RWPE1 (cell line): Measurements from ENCODE around the gene AHSG.

ENCODE experiments used
- CTCF ChIA-PET: fragments of 350-600 bp; sonication (Branson Sonifier 250); formaldehyde crosslinking; extraction: SDS; loops from one replicate; lab custom pipeline; 2021; lab: Yijun Ruan, JAX
- POLR2A ChIA-PET: fragments of 400-600 bp; formaldehyde crosslinking; extraction: SDS; loops from one replicate; lab custom pipeline; 2020; ENCODE audit warnings: antibody characterized with exemption; ENCODE audit not compliant: low non-redundant PET; lab: Yijun Ruan, JAX
- DNase-seq: peaks from one replicate; pipeline ENCODE4 v3.0.0; 2012; ENCODE audit warnings: low spot score
- H3K27ac ChIP-seq: fragments of 450-650 bp; 2 replicates; pipeline ENCODE4 v1.5.1; 2017
- TF ChIP-seq, protein P1 (sequence below): fragments of 450-650 bp; conservative IDR thresholded peaks from 2 replicates; pipeline ENCODE4 v1.5.1; 2017; ENCODE audit warnings: low read depth, mild to moderate bottlenecking

Gene AHSG

DNA sequence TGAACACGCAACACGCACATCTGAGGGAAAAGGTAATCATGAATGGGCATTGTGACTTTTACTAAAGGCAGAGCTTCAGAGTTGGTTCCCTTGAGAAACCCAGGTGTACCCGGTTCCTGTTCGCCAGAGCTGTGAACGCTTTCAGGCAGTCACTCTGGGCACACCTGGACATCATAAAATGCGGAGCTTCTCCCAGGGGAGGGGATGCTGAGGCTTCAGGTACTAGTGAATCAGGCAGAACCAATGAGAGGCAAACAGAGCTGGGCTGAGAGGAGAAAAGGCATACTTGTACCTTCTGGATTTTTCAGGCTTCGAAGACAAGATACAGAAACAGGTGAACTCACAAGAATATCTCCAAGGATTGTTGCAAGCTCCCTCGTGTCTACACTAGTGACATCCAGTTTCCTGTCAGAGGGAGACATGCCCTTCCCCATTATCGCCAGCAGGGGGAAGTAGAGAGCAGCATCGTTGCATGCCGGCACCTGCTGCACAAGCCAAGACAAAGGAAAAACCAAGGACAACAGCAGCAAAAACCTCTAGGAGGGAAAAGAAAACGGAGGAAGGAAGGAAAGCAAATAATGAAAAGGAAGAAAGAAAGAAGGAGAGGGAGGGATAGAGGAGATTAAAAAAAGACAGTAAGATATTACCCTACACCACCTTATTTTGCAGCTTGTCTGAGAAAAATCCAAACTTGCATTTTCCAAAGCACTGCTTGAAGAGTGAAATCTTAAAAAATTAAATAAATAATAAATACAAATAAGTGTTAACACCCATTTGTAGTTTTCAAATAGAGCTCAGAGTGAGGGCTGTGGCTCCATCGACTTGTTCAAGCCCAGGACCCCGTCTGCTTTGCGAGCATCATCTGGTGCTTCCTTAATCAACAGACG lies 2.0 kb downstream of the AHSG start:
- peak; percentile 79 for DNase-seq
- TF ChIP-seq, protein P1, sequence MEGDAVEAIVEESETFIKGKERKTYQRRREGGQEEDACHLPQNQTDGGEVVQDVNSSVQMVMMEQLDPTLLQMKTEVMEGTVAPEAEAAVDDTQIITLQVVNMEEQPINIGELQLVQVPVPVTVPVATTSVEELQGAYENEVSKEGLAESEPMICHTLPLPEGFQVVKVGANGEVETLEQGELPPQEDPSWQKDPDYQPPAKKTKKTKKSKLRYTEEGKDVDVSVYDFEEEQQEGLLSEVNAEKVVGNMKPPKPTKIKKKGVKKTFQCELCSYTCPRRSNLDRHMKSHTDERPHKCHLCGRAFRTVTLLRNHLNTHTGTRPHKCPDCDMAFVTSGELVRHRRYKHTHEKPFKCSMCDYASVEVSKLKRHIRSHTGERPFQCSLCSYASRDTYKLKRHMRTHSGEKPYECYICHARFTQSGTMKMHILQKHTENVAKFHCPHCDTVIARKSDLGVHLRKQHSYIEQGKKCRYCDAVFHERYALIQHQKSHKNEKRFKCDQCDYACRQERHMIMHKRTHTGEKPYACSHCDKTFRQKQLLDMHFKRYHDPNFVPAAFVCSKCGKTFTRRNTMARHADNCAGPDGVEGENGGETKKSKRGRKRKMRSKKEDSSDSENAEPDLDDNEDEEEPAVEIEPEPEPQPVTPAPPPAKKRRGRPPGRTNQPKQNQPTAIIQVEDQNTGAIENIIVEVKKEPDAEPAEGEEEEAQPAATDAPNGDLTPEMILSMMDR, result peak; percentile 96
- POLR2A ChIA-PET, result interaction anchor here (0.9 kb wide), 2 partner anchors 10 to 178 kb away, joined by 3 read pairs; no protein-coding TSS in a partner anchor
- H3K27ac ChIP-seq, result no peak overlapping the region
- CTCF ChIA-PET, result interaction anchor here (0.5 to 1.8 kb wide), 30 partner anchors 8 to 774 kb away, joined by 3 to 15 read pairs (median 4); partner anchors contain the start of gene DNAJB11

DNA sequence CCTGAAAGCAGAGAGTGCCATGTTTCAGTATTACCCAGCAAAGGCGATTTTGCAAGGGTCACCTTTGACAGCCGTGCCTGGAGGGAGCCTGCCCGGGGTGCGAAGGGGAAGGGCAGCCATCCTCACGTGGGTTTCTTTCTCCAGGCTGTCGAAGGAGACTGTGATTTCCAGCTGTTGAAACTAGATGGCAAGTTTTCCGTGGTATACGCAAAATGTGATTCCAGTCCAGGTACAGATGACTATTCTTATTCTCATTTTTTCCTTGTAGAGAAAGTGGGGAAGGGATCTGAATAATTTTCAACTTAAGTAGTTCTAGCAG lies 3.4 kb downstream of the AHSG start:
- DNase-seq, result no peak
- CTCF ChIA-PET, result interaction anchor here (0.7 to 2.2 kb wide), 14 partner anchors 26 to 212 kb away, joined by 3 to 17 read pairs (median 6); partner anchors contain the start of gene EIF4A2
- H3K27ac ChIP-seq, result peak overlapping the region; percentile 89
- TF ChIP-seq, protein P1, result no peak
- POLR2A ChIA-PET, result interaction anchor here (1.5 kb wide), 1 partner anchor 167 kb away, joined by 9 read pairs; the partner anchor contains the start of gene EIF4A2

DNA sequence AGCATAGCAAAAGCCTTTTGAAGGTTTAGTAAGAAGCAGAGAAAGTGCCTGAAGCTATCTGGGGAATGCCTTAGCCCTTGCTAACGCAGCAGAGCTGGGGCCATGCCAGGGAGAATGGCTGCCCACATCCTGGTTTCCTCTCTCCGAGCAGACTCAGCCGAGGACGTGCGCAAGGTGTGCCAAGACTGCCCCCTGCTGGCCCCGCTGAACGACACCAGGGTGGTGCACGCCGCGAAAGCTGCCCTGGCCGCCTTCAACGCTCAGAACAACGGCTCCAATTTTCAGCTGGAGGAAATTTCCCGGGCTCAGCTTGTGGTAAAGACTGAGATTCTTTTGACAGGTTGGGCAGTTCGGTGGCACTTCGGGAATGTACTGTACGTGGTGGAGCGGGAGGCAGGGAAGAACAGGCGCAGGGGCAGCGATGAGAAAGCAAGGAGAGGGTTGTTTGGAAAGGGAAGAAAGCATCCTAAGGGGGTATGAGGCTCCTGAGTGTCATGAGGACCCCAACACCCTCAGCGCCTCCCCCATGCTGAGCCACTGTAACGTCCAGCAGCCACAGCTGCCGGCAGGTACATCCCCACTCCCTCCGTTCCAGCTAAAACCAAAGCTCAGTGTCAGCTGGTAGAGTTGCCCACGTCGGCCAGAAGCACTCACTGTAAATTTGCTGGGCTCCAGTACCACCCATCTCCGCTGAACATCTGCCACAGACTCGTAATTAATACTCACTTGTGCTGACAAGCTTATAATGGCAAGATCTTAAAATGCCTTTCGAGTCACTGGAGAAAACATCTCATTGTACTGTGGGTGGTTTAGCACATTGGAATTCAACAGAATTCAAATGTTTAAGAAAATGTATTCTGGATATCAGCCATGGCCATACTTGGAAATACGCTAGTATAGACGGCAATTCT lies 4.4 kb downstream of the AHSG start:
- ChIA-PET CTCF (interaction anchor here (0.6 to 2.2 kb wide), 45 partner anchors 9 to 705 kb away, joined by 3 to 17 read pairs (median 4); partner anchors contain the start of genes EIF4A2, FETUB and RPL39L), POLR2A (interaction anchor here (0.6 to 1.5 kb wide), 3 partner anchors 49 to 1032 kb away, joined by 3 to 9 read pairs (median 5); partner anchors contain the start of gene EIF4A2)
- DNase-seq, result peak; percentile 95
- H3K27ac ChIP-seq, result peak overlapping the region; percentile 89
- TF ChIP-seq, protein P1, result peak; percentile 93

DNA sequence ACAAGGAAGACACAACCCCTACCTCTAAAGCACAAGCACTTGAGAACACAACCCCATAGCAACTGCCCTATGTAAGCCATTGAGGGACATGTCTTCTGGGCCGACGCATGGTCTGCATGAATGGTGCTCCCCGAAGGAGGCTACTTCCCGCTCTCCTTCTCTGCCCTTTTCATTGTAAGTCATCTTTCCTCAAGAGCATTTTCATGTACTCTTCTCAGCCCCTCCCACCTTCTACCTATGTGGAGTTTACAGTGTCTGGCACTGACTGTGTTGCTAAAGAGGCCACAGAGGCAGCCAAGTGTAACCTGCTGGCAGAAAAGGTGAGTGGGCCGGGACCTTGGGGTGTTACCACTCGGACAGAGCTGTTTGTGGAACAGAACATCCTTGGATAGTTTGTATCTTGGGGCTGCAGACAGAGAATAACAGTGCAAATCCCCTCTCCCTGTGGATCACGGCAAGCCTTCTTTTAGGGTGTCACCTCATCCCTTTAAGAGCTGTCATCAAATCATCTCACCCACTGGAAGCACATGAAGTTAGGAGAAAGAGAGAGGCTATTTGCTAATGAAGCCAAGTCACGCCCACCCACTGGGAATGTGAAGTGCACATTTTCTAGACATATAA lies 5.6 kb downstream of the AHSG start:
- no peak for DNase-seq
- POLR2A ChIA-PET, result no interaction called here
- H3K27ac ChIP-seq, result peak overlapping the region; percentile 89
- TF ChIP-seq, protein P1, result no peak
- CTCF ChIA-PET, result interaction anchor here (0.6 to 1.9 kb wide), 3 partner anchors 18 to 208 kb away, joined by 3 to 8 read pairs (median 3); no protein-coding TSS in a partner anchor

DNA sequence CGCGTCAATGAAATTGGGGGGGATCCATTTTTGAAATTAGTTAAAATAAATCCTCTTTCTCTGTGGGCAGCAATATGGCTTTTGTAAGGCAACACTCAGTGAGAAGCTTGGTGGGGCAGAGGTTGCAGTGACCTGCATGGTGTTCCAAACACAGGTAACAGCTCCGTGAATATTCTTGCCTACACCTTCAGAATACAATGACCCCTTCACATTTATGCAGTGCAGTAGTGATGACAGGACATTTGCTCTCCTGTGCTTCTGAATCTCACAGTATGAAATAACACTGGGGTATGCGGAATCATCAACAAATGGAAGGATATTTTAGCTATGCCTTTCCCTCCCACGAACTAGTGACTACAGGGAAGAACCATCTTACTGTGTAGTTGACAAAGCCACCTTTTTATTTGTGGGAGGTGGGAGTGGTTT lies 6.9 kb downstream of the AHSG start:
- DNase-seq, result no peak
- CTCF ChIA-PET, result no interaction called here
- no peak overlapping the region for H3K27ac ChIP-seq
- TF ChIP-seq, protein P1, result no peak
- POLR2A ChIA-PET, result no interaction called here
